Prostate gland (tissue), 2 donors: ENCODE data around the gene TMEM235.
"Not testable (repeated sequence)": the region's sequence is repeated elsewhere in the genome, so short reads cannot be mapped to it uniquely, and the experiment has no call there.

Source experiments
- CTCF ChIP-seq, 4 experiments: fragments of 200-600 bp in 2 of 4; fragments of 450-650 bp in 2 of 4; sonication (generic) in 2 of 4; IDR thresholded peaks; 1 replicate in 3 of 4; 2 replicates in 1 of 4; pipeline ENCODE4 v1.5.1; 2016 to 2019; ENCODE audit warnings: antibody characterized with exemption in 4 of 4, mild to moderate bottlenecking in 2 of 4, moderate library complexity in 2 of 4
- POLR2A ChIP-seq: fragments of 450-650 bp; IDR thresholded peaks from one replicate; pipeline ENCODE4 v1.6.1; 2016; ENCODE audit warnings: antibody characterized with exemption, mild to moderate bottlenecking
- POLR2AphosphoS5 ChIP-seq: sonication (generic); formaldehyde crosslinking; IDR thresholded peaks from one replicate; pipeline ENCODE4 v1.6.1; 2017; ENCODE audit warnings: antibody characterized with exemption

- TF ChIP-seq CTCF (IDR thresholded peaks at IDR 0.05); POLR2A; POLR2AphosphoS5: not testable (repeated sequence)
These were observed 22.2 kb downstream of the TMEM235 start for GRCh38 chr17:78253636-78253945.
